SKM-1 (cell line): ENCODE measurements around the gene KHSRP.

Experiments used
- DNase-seq: peaks from one replicate; lab custom pipeline; 2025; ENCODE audit not compliant: unreplicated experiment; lab: John Stamatoyannopoulos, UW

KHSRP gene, protein sequence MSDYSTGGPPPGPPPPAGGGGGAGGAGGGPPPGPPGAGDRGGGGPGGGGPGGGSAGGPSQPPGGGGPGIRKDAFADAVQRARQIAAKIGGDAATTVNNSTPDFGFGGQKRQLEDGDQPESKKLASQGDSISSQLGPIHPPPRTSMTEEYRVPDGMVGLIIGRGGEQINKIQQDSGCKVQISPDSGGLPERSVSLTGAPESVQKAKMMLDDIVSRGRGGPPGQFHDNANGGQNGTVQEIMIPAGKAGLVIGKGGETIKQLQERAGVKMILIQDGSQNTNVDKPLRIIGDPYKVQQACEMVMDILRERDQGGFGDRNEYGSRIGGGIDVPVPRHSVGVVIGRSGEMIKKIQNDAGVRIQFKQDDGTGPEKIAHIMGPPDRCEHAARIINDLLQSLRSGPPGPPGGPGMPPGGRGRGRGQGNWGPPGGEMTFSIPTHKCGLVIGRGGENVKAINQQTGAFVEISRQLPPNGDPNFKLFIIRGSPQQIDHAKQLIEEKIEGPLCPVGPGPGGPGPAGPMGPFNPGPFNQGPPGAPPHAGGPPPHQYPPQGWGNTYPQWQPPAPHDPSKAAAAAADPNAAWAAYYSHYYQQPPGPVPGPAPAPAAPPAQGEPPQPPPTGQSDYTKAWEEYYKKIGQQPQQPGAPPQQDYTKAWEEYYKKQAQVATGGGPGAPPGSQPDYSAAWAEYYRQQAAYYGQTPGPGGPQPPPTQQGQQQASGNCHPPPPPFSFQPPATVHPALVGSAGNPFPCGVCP

DNA sequence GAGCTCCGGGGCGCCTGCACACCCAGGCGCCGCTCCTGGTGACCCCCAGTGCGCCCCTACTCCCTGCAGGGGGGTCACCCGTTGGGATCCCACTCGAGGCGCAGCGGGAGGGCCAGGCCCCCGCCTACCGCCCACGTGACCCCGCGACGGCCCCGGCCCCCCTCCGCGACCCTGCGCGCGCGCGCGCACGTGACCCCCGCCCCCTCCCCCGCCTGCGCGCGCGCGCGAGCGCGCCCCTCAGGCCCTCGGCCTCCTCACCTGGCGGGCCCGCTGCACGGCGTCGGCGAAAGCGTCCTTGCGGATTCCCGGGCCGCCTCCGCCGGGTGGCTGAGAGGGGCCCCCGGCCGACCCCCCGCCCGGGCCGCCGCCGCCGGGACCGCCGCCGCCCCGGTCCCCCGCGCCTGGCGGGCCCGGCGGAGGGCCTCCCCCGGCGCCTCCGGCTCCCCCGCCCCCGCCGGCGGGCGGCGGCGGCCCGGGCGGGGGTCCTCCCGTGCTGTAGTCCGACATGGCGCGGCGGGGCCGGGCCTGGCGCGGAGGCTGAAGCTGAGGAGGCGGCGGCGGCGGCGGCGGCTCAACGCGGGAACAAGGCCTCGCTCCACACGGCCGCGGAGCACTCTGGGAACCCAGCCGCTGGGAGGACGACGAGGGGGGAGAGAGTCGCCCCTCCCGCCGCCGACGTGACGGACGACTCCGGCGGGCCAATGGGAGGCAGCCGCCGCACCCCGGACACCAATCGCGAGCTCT lies at the start of gene KHSRP:
TSS of gene KHSRP (minus strand) at position 617 of the 744 bp plus-strand sequence. CDS start at position 507, 110 bp downstream.
- no peak for DNase-seq

DNA sequence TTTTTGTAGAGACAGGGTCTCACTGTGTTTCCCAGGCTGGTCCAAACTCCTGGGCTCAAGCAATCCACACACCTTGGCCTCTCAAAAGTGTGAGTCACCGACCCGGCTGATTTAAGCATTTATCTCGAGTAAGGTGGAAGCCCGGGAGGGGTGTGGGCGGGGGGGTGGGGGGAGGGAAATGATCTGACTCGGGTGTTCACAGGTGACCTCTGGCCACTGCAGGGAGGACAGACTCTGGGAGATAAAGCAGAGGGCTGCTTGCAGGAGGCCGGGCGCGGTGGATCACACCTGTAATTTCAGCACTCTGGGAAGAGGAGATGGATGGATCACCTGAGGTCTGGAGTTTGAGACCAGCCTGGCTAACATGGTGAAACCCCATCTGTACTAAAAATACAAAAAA lies 49.0 kb upstream of the KHSRP start:
- no peak for DNase-seq

DNA sequence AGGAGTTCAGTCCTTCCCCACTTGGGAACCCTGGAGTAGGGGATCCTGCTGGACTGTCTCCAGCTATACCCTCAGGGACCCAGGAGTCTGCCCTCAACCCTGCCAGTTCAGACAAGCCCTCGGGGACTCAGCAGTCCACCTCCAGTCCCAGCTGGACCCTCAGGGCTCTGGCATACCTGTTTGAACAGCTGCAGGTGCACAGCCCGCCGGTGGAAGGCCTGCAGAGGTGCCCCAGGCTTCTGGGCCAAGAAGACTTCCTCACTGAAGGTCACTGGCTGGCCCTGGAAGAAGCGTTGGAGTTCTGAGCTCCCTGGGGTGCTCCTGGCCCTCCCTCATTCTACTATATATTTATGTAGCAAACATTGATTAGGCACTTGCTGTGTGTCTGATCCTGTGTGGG lies 48.1 kb upstream of the KHSRP start:
- no peak for DNase-seq

DNA sequence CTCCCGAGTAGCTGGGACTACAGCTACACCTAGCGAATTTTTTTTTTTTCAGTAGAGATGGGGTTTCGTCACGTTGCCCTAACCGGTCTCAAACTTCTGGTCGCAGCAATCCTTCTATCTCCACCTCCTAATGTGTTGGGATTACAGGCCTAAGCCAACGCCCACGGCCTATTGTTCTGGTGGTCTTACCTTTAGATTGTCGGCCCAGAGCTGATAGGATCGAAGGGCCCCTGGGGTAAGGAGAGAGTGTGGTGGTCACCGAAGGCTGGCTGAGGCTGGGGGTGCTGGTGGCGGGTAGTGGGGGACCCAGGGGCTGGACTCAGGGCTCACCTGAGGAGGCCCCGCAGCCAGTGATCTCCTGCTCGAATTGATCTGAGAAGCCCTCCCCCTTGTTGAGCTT lies 46.5 kb upstream of the KHSRP start:
- no peak for DNase-seq

DNA sequence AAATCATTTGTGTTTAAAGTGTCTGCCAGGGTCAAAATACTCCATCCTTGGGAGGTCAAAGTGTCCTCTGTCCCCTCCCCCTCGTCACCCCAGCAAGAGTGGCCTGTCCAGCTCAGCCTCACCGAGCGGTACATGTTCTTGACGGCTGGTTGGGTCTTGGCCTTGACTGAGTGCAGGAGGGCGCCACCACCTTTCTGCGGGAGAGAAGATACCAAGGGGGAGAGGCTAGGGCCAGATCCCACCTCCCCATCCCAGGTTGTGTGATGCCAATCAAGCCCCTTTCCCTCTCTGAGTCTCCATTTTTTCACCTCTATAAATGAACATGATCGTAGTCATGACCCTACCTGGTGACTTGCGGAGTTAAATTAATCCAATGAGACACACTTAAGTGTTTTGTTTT lies 45.6 kb upstream of the KHSRP start:
- no peak for DNase-seq

DNA sequence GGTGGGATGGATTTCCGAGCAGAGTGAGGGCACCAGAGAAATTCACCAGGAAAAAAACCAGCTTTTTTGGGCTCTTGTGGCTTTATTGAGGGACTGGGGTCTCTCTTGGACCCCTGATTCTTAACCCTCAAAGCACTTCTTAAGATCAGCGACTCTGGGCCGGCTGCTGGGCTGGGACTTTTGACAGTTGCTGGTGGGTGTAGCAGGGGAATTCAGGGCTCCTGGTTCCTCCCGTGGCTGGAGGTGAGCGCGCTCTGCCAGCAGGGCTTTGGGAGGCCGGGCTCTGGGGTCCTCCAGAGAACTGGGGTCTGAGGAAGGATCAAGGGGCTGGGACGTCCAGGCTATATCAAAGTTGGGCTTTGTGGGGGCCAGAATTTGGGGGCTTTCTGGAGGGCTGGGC lies 42.8 kb upstream of the KHSRP start:
- DNase-seq, result no peak

DNA sequence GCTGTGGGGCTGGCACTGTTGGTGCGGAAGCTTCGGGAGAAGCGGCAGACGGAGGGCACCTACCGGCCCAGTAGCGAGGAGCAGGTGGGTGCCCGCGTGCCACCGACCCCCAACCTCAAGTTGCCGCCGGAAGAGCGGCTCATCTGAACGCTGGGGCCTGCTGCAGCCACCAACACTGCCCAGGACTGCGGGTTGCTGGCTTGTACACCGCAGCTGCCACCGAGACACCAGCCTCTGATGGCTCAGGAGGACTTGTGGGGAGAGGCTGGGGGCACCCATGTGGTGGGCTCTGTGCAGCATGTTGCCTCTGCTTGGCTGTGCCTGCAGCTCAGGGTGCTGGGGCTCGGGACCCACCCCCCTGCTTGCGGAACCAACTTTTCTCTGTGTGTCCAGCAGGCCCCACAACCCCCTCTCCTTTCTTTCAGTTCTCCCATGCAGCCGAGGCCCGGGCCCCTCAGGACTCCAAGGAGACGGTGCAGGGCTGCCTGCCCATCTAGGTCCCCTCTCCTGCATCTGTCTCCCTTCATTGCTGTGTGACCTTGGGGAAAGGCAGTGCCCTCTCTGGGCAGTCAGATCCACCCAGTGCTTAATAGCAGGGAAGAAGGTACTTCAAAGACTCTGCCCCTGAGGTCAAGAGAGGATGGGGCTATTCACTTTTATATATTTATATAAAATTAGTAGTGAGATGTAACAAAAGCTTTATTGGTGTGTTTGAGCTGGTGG lies 42.1 kb upstream of the KHSRP start:
- DNase-seq, result no peak

DNA sequence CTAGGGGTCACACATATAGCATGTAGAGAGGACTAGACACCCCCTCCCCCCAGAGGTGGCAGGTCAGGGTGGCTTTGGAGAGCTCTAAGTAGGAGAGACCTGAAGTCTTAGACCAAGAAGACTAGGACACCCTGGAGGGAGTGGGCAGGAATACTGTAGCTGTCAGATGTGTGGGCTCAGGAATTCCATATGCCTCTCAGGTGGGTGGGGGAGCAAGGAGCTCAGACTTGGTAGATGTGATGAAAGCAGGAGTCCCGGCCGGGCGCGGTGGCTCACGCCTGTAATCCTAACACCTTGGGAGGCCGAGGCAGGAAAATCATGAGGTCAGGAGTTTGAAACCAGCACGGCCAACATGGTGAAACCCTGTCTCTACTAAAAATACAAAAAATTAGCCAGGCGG lies 41.1 kb upstream of the KHSRP start:
- DNase-seq, result no peak

DNA sequence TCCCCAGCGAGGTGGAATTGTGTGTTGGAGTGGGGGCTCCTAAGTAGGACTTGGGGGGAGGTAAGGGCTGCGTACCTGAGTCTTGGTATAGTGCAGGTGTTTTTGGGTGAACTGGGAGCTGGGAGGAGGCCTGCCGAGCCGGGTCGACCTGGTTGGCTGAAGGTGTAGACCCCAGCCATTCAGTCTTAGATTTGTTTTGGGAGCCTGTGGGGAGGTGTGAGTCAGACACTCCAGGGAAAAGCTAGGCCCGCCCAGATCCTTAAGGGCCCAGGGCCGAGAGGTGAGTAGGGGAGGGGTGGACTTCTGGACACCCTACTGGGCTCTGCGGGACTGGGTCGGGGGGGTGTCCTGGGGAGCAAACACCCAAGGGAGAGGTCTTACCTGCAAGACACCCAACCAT lies 40.4 kb upstream of the KHSRP start:
- DNase-seq, result no peak

DNA sequence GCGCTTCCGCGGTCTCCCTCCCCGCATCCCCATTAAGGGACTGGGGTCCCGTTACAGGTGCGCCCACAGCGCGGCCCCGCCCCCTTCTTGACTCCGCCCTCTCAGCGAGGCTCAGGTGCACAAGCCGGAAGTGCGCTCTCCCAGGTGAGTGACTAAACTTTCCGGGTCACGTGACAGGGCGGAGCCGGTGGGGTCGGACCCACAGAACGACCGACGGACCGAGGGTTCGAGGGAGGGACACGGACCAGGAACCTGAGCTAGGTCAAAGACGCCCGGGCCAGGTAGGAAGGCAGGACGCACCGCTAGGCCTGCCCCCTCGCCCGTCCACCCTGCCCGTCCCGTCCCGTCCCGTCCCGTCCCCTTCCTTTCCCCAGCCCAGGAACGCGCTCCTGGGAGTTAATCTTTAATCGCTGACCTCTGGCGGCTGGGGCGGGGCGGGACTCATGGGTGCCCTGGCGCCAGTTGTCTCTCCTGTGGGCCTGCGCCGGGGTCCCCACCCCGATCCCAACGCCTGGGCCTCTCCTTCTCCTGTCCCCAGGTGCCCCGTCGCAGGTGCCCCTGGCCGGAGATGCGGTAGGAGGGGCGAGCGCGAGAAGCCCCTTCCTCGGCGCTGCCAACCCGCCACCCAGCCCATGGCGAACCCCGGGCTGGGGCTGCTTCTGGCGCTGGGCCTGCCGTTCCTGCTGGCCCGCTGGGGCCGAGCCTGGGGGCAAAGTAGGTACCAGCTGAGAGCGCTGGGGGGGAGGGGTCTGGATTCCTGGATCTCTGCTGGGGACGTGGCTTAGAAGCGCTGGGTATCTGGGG lies 39.7 kb upstream of the KHSRP start, which contains the start of gene CRB3:
TSS of gene CRB3 (plus strand) at position 202 of the 804 bp plus-strand sequence. CDS start at position 633, 431 bp downstream.
- no peak for DNase-seq

DNA sequence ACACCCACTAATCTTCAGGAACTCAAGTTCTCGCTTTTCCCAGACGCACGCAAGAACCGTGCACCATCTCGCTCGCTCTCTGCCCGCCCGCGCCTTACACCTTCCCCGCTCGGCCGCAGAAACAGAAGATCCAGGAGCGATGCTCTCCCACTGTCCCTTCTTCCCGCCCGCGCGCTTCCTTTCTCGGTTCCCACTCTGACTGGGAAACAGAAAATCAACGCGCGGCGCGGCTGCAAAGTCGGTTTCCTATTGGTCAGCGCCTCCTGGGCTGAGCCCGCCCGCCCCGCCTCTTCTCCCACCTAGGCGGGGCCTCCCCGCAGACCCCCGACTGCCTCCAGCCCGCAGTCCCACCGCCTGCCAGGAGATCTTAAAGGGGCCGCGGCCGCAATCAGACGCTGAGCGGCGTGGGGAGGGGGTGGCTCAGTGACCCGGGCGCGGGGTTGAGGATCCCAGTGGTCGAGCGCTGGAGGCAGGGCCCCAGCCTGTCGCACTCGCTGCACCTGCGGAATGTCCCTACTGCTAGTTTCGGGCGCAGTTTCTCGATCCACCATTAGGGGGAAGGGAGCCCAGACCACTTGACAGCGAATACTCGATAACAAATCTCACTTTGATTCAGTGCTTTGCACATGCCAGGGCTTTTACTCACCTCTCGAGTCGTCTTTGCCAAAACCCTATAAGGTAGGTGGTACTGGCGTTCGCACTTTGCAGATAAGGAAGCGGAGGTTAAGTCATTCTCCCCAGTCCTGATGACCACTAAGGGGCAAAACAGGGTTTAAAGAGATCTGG lies 35.7 kb upstream of the KHSRP start:
- DNase-seq, result peak; percentile 98

DNA sequence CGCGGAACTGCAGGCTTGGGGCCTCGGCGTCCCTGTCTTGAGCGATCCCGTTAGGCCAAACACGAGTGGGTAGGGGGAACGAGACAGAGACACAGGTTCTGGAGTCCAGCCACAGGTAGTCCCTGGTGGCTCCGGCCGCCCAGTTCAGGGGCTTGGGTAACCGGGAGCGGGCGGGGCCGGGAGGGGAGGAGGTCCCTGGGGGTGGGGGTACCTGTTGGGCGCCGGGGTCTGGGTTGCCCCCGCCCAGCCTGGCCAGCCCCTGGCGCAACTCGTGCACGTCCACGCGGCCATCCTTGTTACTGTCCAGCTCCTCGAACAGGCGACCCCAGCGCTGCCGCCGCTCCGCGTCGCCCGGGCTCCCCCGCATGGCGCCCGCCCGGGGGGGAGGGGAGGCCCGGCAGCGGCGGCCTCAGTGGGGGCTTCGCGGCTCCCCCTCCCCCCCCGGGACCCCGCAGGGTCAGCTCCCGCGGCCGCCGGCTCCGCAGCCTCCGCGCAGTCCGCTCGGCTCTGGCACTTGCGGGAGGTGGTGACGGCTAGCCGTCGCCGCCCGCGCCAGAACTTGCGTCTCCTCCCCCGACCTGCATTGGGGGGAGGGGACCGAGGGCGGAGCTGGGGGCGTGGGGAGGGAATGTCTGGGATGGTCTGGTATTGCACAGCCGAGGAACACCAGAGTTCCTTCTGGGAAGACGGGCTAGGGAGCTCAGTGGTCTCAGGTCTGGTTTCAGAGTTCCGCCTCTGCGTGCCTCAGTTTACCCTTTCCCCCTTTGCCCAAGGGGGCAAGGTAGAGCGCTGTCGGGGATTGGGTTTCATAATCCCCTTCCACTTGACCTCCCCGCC lies 34.9 kb upstream of the KHSRP start, which contains the start of gene SLC25A23:
TSS of gene SLC25A23 (minus strand) at position 531 of the 837 bp plus-strand sequence. CDS start at position 367, 164 bp downstream.
- DNase-seq, result peak; percentile 60

DNA sequence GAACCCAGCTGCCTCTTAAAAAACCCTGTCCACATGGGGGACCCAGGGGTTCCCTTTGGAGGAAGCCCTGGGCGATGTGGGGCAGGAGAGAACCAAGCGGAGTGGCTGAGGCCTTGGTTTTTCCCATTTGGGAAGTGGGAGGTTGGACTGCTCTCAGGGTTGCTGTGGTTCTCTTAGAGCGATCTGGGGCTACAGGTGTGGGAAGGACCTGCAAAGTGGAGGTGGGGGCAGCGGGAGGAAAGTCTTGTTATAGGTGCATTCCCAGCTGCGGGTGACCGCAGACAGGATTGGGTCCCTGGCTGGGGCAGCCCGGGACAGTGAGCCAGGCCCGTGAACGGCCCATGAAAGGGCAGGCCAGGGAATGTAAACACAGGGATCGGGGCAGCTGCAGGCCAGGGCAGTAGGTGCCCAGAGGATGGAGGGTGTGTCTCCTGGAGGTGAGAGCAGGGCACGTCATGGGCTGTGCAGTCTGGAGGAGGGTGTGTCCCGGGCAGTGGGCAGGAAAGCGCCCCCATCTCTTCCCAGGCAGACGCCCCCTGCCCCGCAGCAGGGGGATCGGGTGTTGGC lies 34.2 kb upstream of the KHSRP start:
- DNase-seq, result no peak

DNA sequence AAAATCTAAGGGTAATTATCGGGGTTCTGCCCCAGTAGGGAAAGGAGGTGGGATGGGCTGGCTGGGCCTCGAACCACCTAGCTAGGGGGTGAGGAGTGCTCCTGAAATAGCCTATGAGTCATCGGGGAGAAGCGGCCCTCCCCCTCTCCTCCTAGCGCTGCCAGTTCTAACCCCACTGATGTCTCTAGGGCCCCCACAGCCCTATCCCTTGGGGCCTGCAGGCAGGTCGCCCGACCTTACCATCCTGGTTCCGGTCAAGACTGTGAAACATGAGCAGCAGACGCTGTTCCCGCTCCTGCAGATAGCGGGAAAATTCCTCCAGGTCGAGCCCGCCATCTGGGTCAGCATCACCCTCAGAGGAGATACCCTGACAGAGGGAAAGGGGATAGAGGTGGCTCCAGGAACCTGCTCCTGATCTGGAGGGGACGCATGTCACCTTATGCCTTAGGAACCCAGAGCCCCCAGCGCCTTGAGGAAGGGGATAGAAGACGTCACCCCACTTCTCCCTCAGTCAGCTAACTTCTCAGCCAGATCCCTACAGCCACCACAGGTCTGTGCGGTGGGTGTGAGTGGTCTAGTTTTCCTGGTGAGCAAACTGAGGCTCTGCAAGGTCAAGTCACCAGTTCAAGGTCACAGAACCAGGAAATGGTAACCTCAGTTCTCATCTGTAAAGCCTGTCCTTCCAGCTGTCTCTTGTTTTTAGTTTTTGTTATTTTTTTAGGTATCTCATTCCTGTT lies 33.5 kb upstream of the KHSRP start:
- no peak for DNase-seq

DNA sequence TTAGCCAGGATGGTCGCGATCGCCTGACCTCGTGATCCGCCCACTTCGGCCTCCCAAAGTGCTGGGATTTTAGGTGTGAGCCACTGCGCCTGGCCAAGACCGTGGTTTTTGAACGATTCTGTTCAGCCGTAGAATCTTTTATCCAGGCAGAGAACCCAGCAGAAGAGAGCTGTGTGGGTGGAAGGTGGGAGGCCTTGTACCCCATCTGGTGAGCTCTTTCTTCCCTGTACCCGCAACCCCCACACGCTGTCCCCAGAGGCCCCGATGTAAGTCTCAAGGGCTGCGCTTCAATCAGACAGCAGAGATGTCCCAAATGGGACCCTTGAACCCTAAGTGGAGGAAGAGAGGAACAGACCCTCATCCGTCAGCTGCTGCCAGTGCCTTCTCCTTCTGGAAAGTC lies 31.3 kb upstream of the KHSRP start:
- DNase-seq, result no peak

DNA sequence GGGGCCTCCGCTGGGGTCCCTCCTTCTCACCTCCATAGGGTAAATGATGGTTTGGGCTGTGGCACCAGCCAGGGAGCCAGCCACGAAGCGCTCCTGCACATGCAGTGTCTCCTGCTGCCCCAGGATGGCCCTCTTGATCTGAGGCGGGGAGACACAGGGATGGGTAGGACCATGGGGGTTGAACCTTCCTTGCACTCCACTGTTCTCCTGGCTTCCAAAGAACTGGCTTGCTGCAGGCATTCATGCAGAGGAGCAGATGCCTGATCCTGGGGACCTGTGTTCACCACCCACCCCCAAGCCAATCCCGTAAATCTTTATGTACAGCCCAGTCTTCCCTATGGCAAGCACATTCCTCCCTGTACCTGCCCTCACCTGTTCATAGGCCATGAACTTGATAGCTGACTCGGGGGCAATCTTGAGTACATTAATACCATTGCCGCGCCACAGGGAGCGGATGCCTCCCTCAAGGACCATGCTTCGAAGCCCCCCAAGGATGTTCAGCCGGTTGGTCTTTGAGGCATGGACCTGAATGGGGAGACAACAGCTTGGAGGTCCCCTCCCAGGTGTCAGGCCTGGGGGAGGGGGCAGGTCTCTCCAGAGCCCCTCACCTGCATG lies 29.4 kb upstream of the KHSRP start:
- no peak for DNase-seq

DNA sequence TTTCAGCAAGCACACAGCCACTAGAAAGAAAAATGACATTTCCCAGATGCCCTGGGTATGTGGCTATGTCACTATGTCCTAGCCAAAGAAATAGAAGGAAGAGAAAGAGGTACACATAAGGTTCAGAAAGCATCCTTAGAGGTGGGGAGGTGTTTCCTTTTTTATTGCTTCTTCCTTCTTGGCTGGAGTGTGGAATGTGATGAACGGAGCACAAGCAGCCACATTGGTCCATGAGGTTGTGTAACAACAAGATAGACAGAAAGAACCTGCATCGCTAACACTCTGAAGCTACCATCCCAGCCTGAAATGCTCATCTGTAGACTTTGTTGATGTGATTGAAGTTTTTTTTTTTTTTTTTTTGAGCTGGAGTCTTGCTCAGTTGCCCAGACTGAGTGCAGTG lies 28.3 kb upstream of the KHSRP start:
- DNase-seq, result no peak
